OCI-M2 (cell line): ENCODE results near the gene TGM1.
A peak's percentile ranks its signal among the peaks of the same experiment; 100 is the strongest.

Experiments used
- DNase-seq: peaks from one replicate; lab custom pipeline; 2025; ENCODE audit not compliant: unreplicated experiment; lab: John Stamatoyannopoulos, UW

Gene TGM1

GRCh38 chr14:24271134-24271833 lies 8.3 kb upstream of the TGM1 start, which contains the start of gene RABGGTA:
Gene RABGGTA (minus strand): TSS chr14:24271597. CDS start chr14:24271115, 482 bp downstream.
- peak; percentile 78 for DNase-seq

- DNase-seq: no peak
These were observed 7.7 kb upstream of the TGM1 start for GRCh38 chr14:24270537-24271133.

- no peak for DNase-seq
These were observed 7.0 kb upstream of the TGM1 start for GRCh38 chr14:24269910-24270536.

GRCh38 chr14:24269368-24269767 lies 6.4 kb upstream of the TGM1 start:
- DNase-seq: no peak

GRCh38 chr14:24268225-24268624 lies 5.2 kb upstream of the TGM1 start:
- DNase-seq: no peak

- DNase-seq: no peak
These were observed 4.5 kb upstream of the TGM1 start for GRCh38 chr14:24267516-24267915.

GRCh38 chr14:24266344-24267244 lies 3.6 kb upstream of the TGM1 start:
- no peak for DNase-seq

- DNase-seq: no peak
These were observed 1.3 kb upstream of the TGM1 start for GRCh38 chr14:24264298-24264697.

GRCh38 chr14:24263848-24264247 lies 871 bp upstream of the TGM1 start:
- DNase-seq: no peak

- DNase-seq: no peak
These were observed 1.0 kb downstream of the TGM1 start for GRCh38 chr14:24261969-24262327.

- DNase-seq: no peak
These were observed 1.6 kb downstream of the TGM1 start for GRCh38 chr14:24261256-24261968.

- no peak for DNase-seq
These were observed 2.2 kb downstream of the TGM1 start for GRCh38 chr14:24260780-24261157.

GRCh38 chr14:24260026-24260779 lies 2.8 kb downstream of the TGM1 start:
- no peak for DNase-seq

GRCh38 chr14:24259282-24260025 lies 3.5 kb downstream of the TGM1 start:
- DNase-seq: no peak

- DNase-seq: no peak
These were observed 4.3 kb downstream of the TGM1 start for GRCh38 chr14:24258548-24259265.

GRCh38 chr14:24258119-24258518 lies 4.9 kb downstream of the TGM1 start:
- no peak for DNase-seq

- no peak for DNase-seq
These were observed 6.0 kb downstream of the TGM1 start for GRCh38 chr14:24256960-24257359.

GRCh38 chr14:24255931-24256711 lies 6.9 kb downstream of the TGM1 start:
- peak; percentile 84 for DNase-seq
